Measurements from ENCODE around the gene LRIT3. TPM values are rescaled to one million over a fixed set of nuclear protein-coding genes. Genes with fewer than 3 reads are reported as not detected.

The LRIT3 gene
- total RNA-seq, 2 experiments from 2014 or later, result 0.11 to 0.13 TPM

- H3K9me2 ChIP-seq (ENCODE audit: insufficient read depth, low read length), result no peaks in the 10 kb centered on the region
- no peaks in the 10 kb centered on the region for H3K36me3 ChIP-seq (ENCODE audit: insufficient read depth, low read length)
- H3K79me2 ChIP-seq (ENCODE audit: insufficient read depth, low read depth, low read length), result no peaks in the 10 kb centered on the region
- no peak overlapping the region for H3K27ac ChIP-seq (ENCODE audit: low read depth, low read length, poor library complexity, severe bottlenecking)
- H3K4me1 ChIP-seq (ENCODE audit: insufficient read depth, low read length, poor library complexity, severe bottlenecking), result no peaks in the 10 kb centered on the region
- intact Hi-C loops (cut with micrococcal nuclease; ENCODE audit: unreplicated experiment), result no loop called here
- no peak overlapping the region for H2AFZ ChIP-seq (ENCODE audit: low read length)
- ChIA-PET POLR2A (no interaction called here), CTCF (ENCODE audit: unreplicated experiment) (no interaction called here)
- H3K4me3 ChIP-seq (ENCODE audit: low read depth, low read length, poor library complexity, severe bottlenecking), result no peak overlapping the region
- H4K20me1 ChIP-seq (ENCODE audit: insufficient read depth, low read length), result no peaks in the 10 kb centered on the region
- no peaks in the 10 kb centered on the region for H3K9me3 ChIP-seq (ENCODE audit: low read length)
- H3K4me2 ChIP-seq (ENCODE audit: low read length), result no peak overlapping the region
- no peak for DNase-seq (ENCODE audit: low spot score)
- TF ChIP-seq CTCF (conservative IDR thresholded peaks at IDR 0.05; ENCODE audit: low read length), result no peak
- TF ChIP-seq EZH2phosphoT487 (IDR thresholded peaks at IDR 0.05; ENCODE audit: borderline replicate concordance, low read depth, low read length), result no peak
- no TSS peak for BruUV-seq (replicated peaks)
Measured at GRCh38 chr4:109887071-109887470, 39.2 kb downstream of the LRIT3 start.

GRCh38 chr4:109890076-109890475 is 42.2 kb downstream of the LRIT3 start:
- Histone ChIP-seq H4K20me1 (ENCODE audit: insufficient read depth, low read length) (no peaks in the 10 kb centered on the region), H3K4me3 (ENCODE audit: low read depth, low read length, poor library complexity, severe bottlenecking) (no peak overlapping the region), H2AFZ (ENCODE audit: low read length) (no peak overlapping the region), H3K4me1 (ENCODE audit: insufficient read depth, low read length, poor library complexity, severe bottlenecking) (no peaks in the 10 kb centered on the region), H3K4me2 (ENCODE audit: low read length) (no peak overlapping the region), H3K9me3 (ENCODE audit: low read length) (no peaks in the 10 kb centered on the region), H3K79me2 (ENCODE audit: insufficient read depth, low read depth, low read length) (no peaks in the 10 kb centered on the region), H3K36me3 (ENCODE audit: insufficient read depth, low read length) (no peaks in the 10 kb centered on the region), H3K9me2 (ENCODE audit: insufficient read depth, low read length) (0 out of 2 replicates have a peak, but pooled peaks cover 3% of the 10 kb centered on the region), H3K27ac (ENCODE audit: low read depth, low read length, poor library complexity, severe bottlenecking) (no peak overlapping the region)
- ChIA-PET CTCF (ENCODE audit: unreplicated experiment) (no interaction called here), POLR2A (no interaction called here)
- BruUV-seq (replicated peaks), result no TSS peak
- no peak for DNase-seq (ENCODE audit: low spot score)
- no peak for TF ChIP-seq EZH2phosphoT487 (IDR thresholded peaks at IDR 0.05; ENCODE audit: borderline replicate concordance, low read depth, low read length)
- TF ChIP-seq CTCF (conservative IDR thresholded peaks at IDR 0.05; ENCODE audit: low read length), result no peak
- intact Hi-C loops (cut with micrococcal nuclease; ENCODE audit: unreplicated experiment), result no loop called here

GRCh38 chr4:109902559-109903251 is 54.8 kb downstream of the LRIT3 start:
- DNase-seq (ENCODE audit: low spot score), result no peak
- Histone ChIP-seq H3K9me3 (ENCODE audit: low read length) (no peaks in the 10 kb centered on the region), H4K20me1 (ENCODE audit: insufficient read depth, low read length) (no peaks in the 10 kb centered on the region), H3K4me1 (ENCODE audit: insufficient read depth, low read length, poor library complexity, severe bottlenecking) (no peaks in the 10 kb centered on the region), H3K79me2 (ENCODE audit: insufficient read depth, low read depth, low read length) (no peaks in the 10 kb centered on the region), H3K9me2 (ENCODE audit: insufficient read depth, low read length) (no peaks in the 10 kb centered on the region), H3K4me3 (ENCODE audit: low read depth, low read length, poor library complexity, severe bottlenecking) (no peak overlapping the region), H3K27ac (ENCODE audit: low read depth, low read length, poor library complexity, severe bottlenecking) (no peak overlapping the region), H3K36me3 (ENCODE audit: insufficient read depth, low read length) (no peaks in the 10 kb centered on the region), H3K4me2 (ENCODE audit: low read length) (no peak overlapping the region), H2AFZ (ENCODE audit: low read length) (no peak overlapping the region)
- BruUV-seq (replicated peaks), result no TSS peak
- intact Hi-C loops (cut with micrococcal nuclease; ENCODE audit: unreplicated experiment), result no loop called here
- ChIA-PET CTCF (ENCODE audit: unreplicated experiment) (no interaction called here), POLR2A (no interaction called here)
- TF ChIP-seq CTCF (conservative IDR thresholded peaks at IDR 0.05; ENCODE audit: low read length) (no peak), EZH2phosphoT487 (IDR thresholded peaks at IDR 0.05; ENCODE audit: borderline replicate concordance, low read depth, low read length) (no peak)

Data from OCI-LY7 (cell line).